ENCODE results near the gene THAP10. TPM values are rescaled to one million over a fixed set of nuclear protein-coding genes. Genes with fewer than 3 reads are reported as not detected.

The THAP10 gene
- total and polyA plus RNA-seq, 4 donors = 1.2 to 3.1 (median 2.2) TPM

DNA sequence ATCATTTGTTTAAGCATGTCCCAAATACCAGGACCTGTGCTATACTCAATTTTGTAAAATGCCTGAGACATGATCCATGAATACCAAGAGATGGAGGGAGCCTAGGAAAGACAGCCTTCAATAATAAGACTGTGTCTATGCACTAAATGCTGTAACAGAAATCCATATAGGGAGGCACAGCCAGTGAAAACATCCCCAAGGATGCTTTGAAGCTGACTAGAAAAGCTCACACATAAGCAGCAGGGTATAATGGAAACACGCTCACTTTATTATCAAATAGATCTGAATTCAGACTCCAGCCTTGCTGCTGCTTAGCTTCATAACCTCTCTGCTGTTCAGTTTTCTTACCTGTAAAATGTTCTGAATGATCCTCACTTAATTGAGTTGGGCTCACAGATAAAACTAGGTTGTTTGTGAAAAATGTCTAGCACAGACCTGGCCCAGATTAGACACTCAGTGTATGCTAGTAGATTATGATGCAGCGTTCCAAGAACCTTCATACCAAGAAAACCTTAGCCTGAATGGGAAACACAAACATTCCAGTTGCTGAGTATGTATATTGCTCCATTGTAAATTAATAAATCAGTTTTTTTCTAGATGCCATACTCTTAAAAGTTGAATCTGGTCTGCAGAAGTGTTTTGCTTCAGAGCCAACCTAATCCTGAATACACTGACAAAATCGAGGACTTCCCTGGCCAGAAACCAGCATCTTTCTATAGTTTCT lies 34.5 kb downstream of the THAP10 start:
- Histone ChIP-seq H3K9ac (ENCODE audit: insufficient read depth in 1 of 2, low read length in 2 of 2) (no peak overlapping the region), H3K4me3 (no peak overlapping the region), H3K27ac (ENCODE audit: low read depth in 1 of 2, low read length in 1 of 2) (peak overlapping the region in 1 of 2 donors; percentile 61), H3K4me1 (ENCODE audit: control insufficient read depth in 5 of 5, insufficient read depth in 5 of 5, low read length in 5 of 5) (peaks cover 2 to 34% (median 17%) of the 10 kb centered on the region in 5 donors), H3K36me3 (ENCODE audit: control insufficient read depth in 4 of 4, insufficient read depth in 4 of 4, low read length in 4 of 4) (no peaks in the 10 kb centered on the region), H3K9me3 (ENCODE audit: control insufficient read depth in 4 of 4, insufficient read depth in 3 of 4, low read length in 3 of 4) (peaks cover 0 to 2% (median 0%) of the 10 kb centered on the region in 4 donors), H3K27me3 (ENCODE audit: control insufficient read depth in 3 of 3, insufficient read depth in 3 of 3, low read length in 2 of 3) (peaks cover 0 to 3% (median 2%) of the 10 kb centered on the region in 3 donors)
- no peak for ATAC-seq (ENCODE audit: insufficient read depth, low FRiP score)
- 82 to 85% methylated on average over 3 of the region's 3 CpGs for WGBS, 2 donors
- TF ChIP-seq, protein P1, sequence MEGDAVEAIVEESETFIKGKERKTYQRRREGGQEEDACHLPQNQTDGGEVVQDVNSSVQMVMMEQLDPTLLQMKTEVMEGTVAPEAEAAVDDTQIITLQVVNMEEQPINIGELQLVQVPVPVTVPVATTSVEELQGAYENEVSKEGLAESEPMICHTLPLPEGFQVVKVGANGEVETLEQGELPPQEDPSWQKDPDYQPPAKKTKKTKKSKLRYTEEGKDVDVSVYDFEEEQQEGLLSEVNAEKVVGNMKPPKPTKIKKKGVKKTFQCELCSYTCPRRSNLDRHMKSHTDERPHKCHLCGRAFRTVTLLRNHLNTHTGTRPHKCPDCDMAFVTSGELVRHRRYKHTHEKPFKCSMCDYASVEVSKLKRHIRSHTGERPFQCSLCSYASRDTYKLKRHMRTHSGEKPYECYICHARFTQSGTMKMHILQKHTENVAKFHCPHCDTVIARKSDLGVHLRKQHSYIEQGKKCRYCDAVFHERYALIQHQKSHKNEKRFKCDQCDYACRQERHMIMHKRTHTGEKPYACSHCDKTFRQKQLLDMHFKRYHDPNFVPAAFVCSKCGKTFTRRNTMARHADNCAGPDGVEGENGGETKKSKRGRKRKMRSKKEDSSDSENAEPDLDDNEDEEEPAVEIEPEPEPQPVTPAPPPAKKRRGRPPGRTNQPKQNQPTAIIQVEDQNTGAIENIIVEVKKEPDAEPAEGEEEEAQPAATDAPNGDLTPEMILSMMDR (IDR thresholded peaks at IDR 0.05; ENCODE audit: control extremely low read depth, extremely low read depth) = no peak
- peak in 2 of 3 donors; percentile 34 to 37 for DNase-seq

DNA sequence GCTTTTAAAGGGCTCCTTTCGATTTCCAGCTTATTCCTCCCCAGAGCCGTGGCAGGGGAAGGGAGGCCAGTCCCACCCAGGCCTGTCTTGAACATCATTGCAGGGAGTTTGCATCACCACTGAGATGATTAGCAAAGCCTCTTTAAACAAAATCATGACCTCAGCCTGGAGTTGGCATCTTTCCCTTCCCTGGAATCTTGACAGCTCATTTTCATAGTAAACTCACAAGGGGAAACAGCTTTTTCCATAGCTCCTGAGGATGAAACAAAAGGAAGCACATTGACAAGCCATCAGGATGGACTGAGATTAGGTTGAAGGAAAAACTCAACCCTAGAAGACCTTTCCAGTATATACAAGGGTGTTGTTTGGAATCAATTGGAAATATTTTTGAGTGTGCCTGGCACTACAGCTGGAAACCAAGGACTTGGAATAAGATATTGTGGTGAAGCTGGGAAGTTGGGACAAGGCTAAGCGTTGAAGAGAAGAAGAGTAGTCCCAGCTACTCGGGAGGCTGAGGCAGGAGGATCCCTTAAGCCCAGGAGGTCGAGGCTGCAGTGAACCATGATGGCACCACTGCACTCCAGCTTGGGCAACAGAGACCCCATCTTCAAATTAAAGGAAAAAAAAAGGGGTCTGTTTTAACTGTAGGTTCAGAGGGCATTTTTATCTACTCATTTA lies 35.2 kb downstream of the THAP10 start:
- ATAC-seq (ENCODE audit: insufficient read depth, low FRiP score) = peak; percentile 68
- H3K9ac ChIP-seq (ENCODE audit: insufficient read depth in 1 of 2, low read length in 2 of 2) = peak overlapping the region in 1 of 2 donors; percentile 67
- no peaks in the 10 kb centered on the region for H3K36me3 ChIP-seq (ENCODE audit: control insufficient read depth in 4 of 4, insufficient read depth in 4 of 4, low read length in 4 of 4)
- H3K27me3 ChIP-seq (ENCODE audit: control insufficient read depth in 3 of 3, insufficient read depth in 3 of 3, low read length in 2 of 3) = peaks cover 0 to 3% (median 2%) of the 10 kb centered on the region in 3 donors
- H3K4me3 ChIP-seq = no peak overlapping the region
- peak overlapping the region; percentile 35 to 82 for H3K27ac ChIP-seq (ENCODE audit: low read depth in 1 of 2, low read length in 1 of 2)
- peak; percentile 92 to 99 (median 99) for DNase-seq
- 57 to 73% methylated on average over 5 of the region's 5 CpGs for WGBS, 2 donors
- TF ChIP-seq, protein P1 (IDR thresholded peaks at IDR 0.05; ENCODE audit: control extremely low read depth, extremely low read depth) = no peak
- peaks cover 0 to 2% (median 0%) of the 10 kb centered on the region in 4 donors for H3K9me3 ChIP-seq (ENCODE audit: control insufficient read depth in 4 of 4, insufficient read depth in 3 of 4, low read length in 3 of 4)
- H3K4me1 ChIP-seq (ENCODE audit: control insufficient read depth in 5 of 5, insufficient read depth in 5 of 5, low read length in 5 of 5) = peaks cover 5 to 41% (median 17%) of the 10 kb centered on the region in 5 donors

- DNase-seq (peak in 1 of 3 donors; percentile 12), ATAC-seq (ENCODE audit: insufficient read depth, low FRiP score) (no peak)
- H3K4me1 ChIP-seq (ENCODE audit: control insufficient read depth in 5 of 5, insufficient read depth in 5 of 5, low read length in 5 of 5) = peaks cover 5 to 41% (median 17%) of the 10 kb centered on the region in 5 donors
- peak overlapping the region in 1 of 2 donors; percentile 67 for H3K9ac ChIP-seq (ENCODE audit: insufficient read depth in 1 of 2, low read length in 2 of 2)
- WGBS, 2 donors = 67 to 78% methylated on average over 7 of the region's 7 CpGs
- peaks cover 0 to 5% (median 2%) of the 10 kb centered on the region in 4 donors for H3K36me3 ChIP-seq (ENCODE audit: control insufficient read depth in 4 of 4, insufficient read depth in 4 of 4, low read length in 4 of 4)
- peak overlapping the region; percentile 5 to 82 for H3K27ac ChIP-seq (ENCODE audit: low read depth in 1 of 2, low read length in 1 of 2)
- TF ChIP-seq, protein P1 (IDR thresholded peaks at IDR 0.05; ENCODE audit: control extremely low read depth, extremely low read depth) = no peak
- H3K9me3 ChIP-seq (ENCODE audit: control insufficient read depth in 4 of 4, insufficient read depth in 3 of 4, low read length in 3 of 4) = peaks cover 0 to 2% (median 0%) of the 10 kb centered on the region in 4 donors
- H3K27me3 ChIP-seq (ENCODE audit: control insufficient read depth in 3 of 3, insufficient read depth in 3 of 3, low read length in 2 of 3) = peaks cover 0 to 3% (median 2%) of the 10 kb centered on the region in 3 donors
- H3K4me3 ChIP-seq = no peak overlapping the region
Measured at GRCh38 chr15:70856177-70856883, 35.9 kb downstream of the THAP10 start.
